GM10248 (cell line): Measurements from ENCODE around the gene ARHGAP12.

Experiments used
- CTCF ChIA-PET: fragments of 300-600 bp; sonication (Branson Sonifier 250); formaldehyde crosslinking; extraction: SDS; loops from one replicate; lab custom pipeline; 2021; ENCODE audit warnings: antibody characterized with exemption; lab: Yijun Ruan, JAX
- POLR2A ChIA-PET: fragments of 350-650 bp; sonication (Branson Sonifier 250); formaldehyde crosslinking; extraction: SDS; loops from one replicate; lab custom pipeline; 2020; ENCODE audit warnings: antibody characterized with exemption; lab: Yijun Ruan, JAX
- DNase-seq: peaks from one replicate; pipeline ENCODE4 v3.0.0; 2012; ENCODE audit errors: extremely low spot score
- TF ChIP-seq, protein P1 (sequence below): IDR thresholded peaks from 2 replicates; pipeline ENCODE4 v1.5.1; 2012; ENCODE audit warnings: mild to moderate bottlenecking, low read depth; ENCODE audit errors: extremely low read depth, missing control alignments, control extremely low read depth

ARHGAP12 gene

DNA sequence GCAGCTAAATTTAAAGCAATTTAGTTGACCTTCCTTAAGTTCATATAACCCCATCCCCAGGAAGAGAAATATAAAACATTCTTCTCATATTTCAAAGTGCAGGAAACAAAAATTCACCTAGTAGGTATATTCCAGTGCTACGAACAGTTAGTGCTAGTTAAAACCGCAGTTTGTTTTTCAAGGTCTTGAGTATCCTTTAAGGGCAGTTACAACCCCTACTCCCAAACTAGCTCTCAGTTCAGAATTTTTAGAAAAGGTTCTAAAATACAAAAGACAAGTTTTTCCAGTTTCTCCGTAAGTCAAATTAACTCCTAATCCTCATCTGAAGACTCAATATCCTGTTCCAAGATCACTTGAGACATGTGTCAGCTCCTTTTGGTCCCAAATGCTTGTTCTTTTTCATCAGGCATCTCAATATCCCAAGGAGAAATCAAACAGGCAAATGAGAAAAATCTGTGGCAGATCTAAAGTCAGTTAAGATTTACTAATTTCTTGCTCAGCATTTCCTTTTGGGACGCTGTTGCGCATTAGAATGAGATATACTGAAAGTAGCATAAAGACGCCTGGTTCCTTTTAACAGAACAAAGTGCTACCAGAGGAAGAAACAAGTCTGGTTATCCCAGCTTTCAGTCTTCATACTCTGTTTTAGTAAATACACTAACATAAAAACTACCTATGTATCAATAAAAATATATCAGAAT is 51.8 kb downstream of the ARHGAP12 start:
- ChIA-PET POLR2A (no interaction called here), CTCF (interaction anchor here (1.5 to 4.1 kb wide), 2 partner anchors 15 to 746 kb away, joined by 3 to 20 read pairs; no protein-coding TSS in a partner anchor)
- TF ChIP-seq, protein P1, sequence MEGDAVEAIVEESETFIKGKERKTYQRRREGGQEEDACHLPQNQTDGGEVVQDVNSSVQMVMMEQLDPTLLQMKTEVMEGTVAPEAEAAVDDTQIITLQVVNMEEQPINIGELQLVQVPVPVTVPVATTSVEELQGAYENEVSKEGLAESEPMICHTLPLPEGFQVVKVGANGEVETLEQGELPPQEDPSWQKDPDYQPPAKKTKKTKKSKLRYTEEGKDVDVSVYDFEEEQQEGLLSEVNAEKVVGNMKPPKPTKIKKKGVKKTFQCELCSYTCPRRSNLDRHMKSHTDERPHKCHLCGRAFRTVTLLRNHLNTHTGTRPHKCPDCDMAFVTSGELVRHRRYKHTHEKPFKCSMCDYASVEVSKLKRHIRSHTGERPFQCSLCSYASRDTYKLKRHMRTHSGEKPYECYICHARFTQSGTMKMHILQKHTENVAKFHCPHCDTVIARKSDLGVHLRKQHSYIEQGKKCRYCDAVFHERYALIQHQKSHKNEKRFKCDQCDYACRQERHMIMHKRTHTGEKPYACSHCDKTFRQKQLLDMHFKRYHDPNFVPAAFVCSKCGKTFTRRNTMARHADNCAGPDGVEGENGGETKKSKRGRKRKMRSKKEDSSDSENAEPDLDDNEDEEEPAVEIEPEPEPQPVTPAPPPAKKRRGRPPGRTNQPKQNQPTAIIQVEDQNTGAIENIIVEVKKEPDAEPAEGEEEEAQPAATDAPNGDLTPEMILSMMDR: no peak
- peak; percentile 31 for DNase-seq

DNA sequence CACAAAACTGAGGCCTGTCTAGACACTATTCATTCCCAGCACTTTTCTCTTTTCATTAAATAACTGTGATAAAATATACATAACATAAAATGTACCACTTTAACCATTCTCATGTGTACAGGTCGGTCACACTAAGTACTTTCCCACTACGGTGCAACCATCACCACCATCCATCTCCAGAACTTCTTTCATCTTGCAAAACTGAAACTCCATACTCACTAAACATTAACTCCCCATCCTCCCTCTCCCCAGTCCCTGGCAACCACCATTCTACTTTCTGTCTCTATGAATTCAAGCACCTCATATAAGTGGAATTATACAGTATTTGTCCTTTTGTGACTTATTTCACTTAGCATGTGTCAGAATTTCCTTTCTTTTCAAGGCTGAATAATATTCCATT is 53.0 kb downstream of the ARHGAP12 start:
- no peak for DNase-seq
- CTCF ChIA-PET: interaction anchor here (1.2 to 4.1 kb wide), 3 partner anchors 14 to 744 kb away, joined by 3 to 20 read pairs (median 3); no protein-coding TSS in a partner anchor
- TF ChIP-seq, protein P1: no peak
- POLR2A ChIA-PET: interaction anchor here (0.7 kb wide), 1 partner anchor 55 kb away, joined by 3 read pairs; no protein-coding TSS in a partner anchor

DNA sequence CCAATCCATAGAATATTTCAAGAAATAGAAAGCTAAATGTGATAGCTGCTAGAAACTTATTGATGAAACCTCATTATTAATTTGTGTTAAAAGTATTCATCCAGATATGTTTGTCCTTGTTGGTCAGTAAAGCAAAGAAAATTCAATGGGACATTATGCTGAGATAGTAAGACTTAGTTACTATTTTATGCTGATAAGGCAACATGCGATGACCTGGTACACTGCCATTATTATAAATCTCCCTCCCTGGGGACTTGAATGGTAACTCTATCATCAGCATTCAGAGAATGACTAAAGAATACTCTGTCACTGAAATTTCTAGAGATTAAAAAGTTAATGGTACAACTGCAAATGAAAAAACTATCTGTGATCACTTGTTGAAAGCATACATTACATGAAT is 54.9 kb downstream of the ARHGAP12 start:
- ChIA-PET POLR2A (no interaction called here), CTCF (interaction anchor here (0.6 kb wide), 1 partner anchor 12 kb away, joined by 3 read pairs; no protein-coding TSS in a partner anchor)

DNA sequence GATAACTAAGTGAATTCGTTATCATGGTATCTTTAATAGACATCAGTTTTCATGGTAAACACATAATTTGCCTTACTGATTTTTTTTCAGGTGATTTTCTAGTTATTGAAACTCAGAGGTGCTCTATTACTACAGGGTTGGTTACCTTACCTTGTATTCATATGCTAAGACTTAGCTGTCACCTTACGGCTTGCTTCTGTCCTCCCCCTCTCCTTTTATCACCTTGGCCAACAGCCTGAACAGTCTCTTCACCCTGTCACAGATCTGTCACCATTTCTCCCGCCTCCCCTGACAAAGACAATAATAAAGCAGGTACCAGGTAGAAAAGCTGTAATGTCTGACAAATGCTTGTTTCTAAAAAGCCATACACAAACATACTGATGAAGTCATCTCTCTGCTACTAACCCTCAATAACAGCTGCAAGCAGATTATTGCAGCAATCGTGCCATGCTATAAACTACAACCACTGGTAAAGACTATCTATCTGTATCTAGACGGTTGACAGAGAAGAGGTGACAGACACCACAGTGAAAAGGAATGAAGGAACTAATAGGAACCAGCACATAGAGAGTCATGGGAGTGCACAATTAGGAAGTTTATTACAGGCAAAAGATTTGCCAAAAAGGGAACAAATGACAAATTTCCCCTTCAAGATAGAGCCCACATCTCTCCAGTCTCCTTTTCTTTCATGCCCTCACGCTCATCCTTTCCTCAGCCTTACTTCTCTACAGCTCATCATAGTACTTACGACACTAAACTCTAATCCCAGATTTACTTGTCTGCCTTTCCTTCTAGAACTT is 57.2 kb downstream of the ARHGAP12 start:
- no peak for DNase-seq
- CTCF ChIA-PET: interaction anchor here (1.3 to 4.2 kb wide), 3 partner anchors 7 to 15 kb away, joined by 5 to 23 read pairs (median 5); no protein-coding TSS in a partner anchor
- POLR2A ChIA-PET: no interaction called here
- TF ChIP-seq, protein P1: no peak

More for the DNA sequence above, 54.9 kb downstream of the ARHGAP12 start:
- DNase-seq: no peak
- TF ChIP-seq, protein P1: no peak

DNA sequence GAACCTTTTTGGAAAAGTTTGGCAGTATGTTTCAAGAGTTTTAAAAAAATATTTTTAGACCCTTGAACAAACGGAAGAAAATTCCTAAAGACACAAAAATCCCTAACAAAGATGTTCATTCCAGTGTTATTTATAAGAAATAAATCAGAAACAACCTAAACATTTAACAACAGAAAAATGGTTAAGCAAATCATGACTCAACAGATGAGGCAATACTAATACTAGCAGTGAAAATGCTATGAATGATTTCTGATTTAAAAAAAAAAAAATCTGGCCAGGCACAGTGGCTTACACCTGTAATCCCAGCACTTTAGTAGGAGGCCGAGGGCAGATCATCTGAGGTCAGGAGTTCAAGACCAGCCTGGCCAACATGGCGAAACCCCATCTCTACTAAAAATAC is 61.0 kb downstream of the ARHGAP12 start:
- DNase-seq: no peak
- ChIA-PET CTCF (no interaction called here), POLR2A (no interaction called here)
- TF ChIP-seq, protein P1: no peak

DNA sequence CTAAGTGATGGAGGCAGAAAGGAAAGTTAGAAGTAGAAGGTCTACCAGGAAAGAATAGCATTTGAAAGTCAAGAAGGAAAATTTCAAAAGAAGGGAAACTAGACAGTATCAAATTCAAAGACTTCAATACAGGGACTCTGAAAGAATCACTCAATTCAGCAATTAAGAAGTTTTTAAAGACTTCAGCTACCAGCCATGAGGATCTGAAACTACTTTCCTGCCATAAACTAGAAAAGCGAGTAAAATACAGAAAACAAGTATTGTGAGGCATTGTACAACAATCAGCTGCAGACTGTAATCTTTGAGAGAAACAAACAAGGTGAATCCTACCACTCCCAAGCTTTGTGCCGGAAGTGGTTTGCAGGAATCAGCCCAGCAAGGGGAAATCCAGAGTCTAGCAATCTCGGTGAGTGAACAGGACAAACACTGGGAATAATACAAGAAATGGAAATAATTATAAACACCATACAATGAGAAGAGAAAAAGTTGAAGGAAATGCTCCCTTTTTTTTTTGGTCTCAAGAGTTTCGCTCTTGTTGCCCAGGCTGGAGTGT is 62.4 kb downstream of the ARHGAP12 start:
- ChIA-PET CTCF (no interaction called here), POLR2A (no interaction called here)
- DNase-seq: peak; percentile 21
- TF ChIP-seq, protein P1: no peak
